T1000 (cell line): ENCODE measurements around the gene CELA2B.
"Not testable (repeated sequence)": the region's sequence is repeated elsewhere in the genome, so short reads cannot be mapped to it uniquely, and the experiment has no call there.

Source experiments
- DNase-seq: peaks from one replicate; lab custom pipeline; 2025; ENCODE audit warnings: mixed read lengths; lab: John Stamatoyannopoulos, UW

CELA2B gene

GRCh38 chr1:15469361-15469760 lies 6.5 kb upstream of the CELA2B start:
- DNase-seq: no peak

GRCh38 chr1:15469821-15470448 lies 6.0 kb upstream of the CELA2B start:
- DNase-seq: not testable (repeated sequence)

DNA sequence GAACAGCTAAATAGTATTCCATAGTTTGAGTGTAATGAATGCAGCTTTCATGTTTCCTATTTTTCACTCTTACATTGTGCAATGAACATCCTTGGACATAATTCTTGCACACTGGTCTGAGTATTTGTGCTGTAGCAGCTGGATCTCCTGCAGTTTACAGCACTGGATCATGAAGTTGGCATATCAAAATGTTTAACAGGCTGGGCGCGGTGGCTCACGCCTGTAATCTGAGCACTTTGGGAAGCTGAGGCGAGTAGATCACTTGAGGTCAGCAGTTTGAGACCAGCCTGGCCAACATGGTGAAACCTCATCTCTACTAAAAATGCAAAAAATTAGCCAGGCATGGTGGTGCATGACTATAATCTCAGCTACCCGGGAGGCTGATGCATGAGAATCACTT lies 4.8 kb upstream of the CELA2B start:
- not testable (repeated sequence) for DNase-seq

GRCh38 chr1:15471723-15472122 lies 4.2 kb upstream of the CELA2B start:
- not testable (repeated sequence) for DNase-seq

GRCh38 chr1:15472587-15472986 lies 3.3 kb upstream of the CELA2B start:
- DNase-seq: no peak

GRCh38 chr1:15476927-15477326 lies 1.0 kb downstream of the CELA2B start:
- no peak for DNase-seq

DNA sequence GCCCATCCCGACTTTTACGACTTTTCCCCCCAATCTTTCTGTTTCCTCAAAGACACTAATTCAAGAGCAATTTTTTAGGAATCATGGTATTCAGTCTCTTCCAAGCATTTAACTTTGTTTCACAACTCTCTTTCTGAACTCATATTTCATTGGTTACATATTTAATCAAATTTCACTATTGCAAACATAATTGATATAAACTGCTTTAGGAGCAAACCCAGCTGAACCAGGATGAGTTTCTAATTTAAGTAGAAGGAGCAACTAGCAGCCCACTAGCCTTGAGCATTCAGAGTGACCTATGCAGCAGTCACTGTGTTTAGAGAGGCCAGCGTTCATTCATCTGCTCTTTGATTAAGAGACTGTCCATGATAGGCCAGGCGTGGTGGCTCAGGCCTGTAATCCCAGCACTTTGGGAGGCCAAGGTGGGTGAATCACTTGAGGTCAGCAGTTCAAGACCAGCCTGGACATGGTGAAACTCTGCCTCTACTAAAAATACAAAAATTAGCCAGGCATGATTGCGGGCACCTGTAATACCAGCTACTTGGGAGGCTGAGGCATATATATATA lies 1.8 kb downstream of the CELA2B start:
- DNase-seq: no peak

GRCh38 chr1:15479654-15480347 lies 3.9 kb downstream of the CELA2B start:
- DNase-seq: no peak

GRCh38 chr1:15482455-15482854 lies 6.6 kb downstream of the CELA2B start:
- not testable (repeated sequence) for DNase-seq

DNA sequence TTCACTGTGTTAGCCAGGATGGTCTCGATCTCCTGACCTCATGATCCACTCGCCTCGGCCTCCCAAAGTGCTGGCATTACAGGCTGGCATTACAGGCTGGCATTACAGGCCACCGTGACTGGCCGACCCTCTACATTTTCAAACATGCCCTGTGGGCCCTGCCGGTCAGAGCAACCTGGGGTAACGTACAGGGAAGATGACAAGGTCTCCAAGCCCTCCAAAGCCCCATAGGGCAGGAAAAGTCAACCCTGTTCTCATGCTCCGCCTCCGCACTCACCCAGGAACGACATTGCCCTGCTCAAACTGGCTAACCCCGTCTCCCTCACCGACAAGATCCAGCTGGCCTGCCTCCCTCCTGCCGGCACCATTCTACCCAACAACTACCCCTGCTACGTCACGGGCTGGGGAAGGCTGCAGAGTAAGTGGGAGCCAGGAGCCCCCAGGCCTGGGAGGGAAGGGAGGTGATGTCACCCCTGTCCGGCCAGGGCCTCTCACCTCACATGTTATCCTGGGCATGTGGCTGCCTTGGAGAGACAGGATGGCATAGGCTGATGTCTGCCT lies 7.2 kb downstream of the CELA2B start:
- not testable (repeated sequence) for DNase-seq

DNA sequence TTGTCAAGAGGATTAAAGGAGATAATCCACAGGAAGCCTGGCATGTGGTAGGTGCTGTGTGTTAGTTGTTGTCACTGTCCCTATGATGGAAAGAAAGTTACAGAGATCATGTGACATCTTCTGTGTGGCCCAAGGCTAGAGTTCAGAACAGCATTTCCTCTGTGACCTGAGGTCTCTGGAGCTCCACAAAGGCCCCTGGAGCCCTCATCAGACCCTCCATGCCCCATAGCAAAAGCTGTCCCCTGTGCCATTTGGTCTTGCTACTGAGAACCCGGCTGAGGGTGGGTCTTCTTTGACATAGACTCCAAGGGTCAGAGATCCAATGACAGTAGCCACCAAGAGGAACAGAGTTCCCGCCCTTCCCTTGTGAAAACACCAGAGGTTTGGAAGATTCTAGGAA lies 8.1 kb downstream of the CELA2B start:
- no peak for DNase-seq

- not testable (repeated sequence) for DNase-seq
Measured at GRCh38 chr1:15484443-15484842, 8.5 kb downstream of the CELA2B start.

DNA sequence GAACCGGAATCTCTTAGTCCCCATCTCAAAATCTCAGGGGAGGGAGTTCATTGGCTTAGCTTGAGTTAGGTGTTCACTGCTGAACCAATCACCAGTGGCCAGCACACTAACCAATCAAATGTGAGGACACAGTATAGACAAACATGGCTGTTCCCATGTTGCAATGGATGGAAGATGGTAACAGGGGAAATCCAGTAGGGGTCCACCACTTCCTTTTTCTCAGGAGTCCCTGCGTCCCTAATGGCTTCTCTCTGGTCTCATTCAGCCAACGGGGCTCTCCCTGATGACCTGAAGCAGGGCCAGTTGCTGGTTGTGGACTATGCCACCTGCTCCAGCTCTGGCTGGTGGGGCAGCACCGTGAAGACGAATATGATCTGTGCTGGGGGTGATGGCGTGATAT lies 9.7 kb downstream of the CELA2B start:
- DNase-seq: no peak

GRCh38 chr1:15486844-15487610 lies 11.1 kb downstream of the CELA2B start:
- not testable (repeated sequence) for DNase-seq

DNA sequence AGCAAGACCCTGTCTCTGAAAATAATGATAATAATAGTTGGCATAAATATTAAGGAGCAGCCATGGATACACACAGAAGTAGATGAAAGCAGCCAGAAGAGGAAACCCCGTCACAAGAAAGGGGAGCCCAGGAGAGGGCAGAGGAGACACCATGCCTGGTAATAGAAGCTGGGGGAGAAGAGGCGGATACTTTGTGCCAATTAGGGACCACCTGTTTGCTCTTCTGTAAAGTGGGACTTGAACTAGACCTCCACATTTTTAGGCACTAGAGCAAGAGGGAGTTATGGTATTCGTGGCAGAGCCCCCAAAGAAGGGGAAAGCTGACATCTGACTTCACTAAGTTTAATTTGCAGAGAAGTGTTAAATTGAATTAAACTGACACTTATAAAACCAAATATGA lies 12.5 kb downstream of the CELA2B start:
- DNase-seq: no peak

- DNase-seq: no peak
Measured at GRCh38 chr1:15489052-15489736, 13.3 kb downstream of the CELA2B start.

DNA sequence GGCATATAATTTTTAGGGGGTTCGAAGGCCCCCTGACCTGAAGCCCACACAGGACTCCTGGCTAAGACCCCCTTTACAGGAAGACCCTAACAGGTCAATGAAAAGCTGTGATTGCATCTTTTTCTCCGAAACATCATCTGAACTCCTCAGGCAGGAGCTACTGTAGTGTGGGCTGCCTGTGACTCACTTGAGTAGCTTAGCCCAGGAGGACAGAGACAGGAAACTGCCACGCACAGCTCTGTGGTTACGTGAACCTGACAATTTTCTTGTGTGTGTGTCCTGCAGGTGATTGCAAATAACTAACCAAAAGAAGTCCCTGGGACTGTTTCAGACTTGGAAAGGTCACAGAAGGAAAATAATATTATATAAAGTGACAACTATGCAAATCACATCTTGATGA lies 15.1 kb downstream of the CELA2B start:
- not testable (repeated sequence) for DNase-seq

DNA sequence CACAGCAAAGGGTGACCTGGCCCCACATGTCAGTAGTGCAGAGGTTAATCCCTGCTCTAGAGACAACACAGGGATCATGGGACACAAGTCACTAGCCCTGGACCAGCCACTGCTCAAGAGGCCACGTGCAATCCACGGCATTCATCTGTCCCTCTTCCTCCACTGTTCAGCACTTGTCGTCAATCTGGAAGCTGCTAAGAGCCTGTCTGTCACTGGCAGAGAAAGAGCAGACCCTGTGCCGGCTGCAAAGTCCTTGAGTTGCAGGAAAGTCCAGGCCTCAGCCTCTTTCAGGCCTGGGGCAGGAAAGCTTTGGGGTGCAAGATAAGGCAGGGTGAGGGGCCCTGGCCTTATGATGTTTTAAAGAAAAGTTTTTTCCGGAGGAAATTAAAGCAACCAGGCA lies 16.7 kb downstream of the CELA2B start:
- no peak for DNase-seq

- no peak for DNase-seq
Measured at GRCh38 chr1:15493869-15494390, 18.0 kb downstream of the CELA2B start.

GRCh38 chr1:15500184-15501178 lies 24.6 kb downstream of the CELA2B start:
- DNase-seq: no peak
